ENCODE measurements around the gene DRGX.

DNA sequence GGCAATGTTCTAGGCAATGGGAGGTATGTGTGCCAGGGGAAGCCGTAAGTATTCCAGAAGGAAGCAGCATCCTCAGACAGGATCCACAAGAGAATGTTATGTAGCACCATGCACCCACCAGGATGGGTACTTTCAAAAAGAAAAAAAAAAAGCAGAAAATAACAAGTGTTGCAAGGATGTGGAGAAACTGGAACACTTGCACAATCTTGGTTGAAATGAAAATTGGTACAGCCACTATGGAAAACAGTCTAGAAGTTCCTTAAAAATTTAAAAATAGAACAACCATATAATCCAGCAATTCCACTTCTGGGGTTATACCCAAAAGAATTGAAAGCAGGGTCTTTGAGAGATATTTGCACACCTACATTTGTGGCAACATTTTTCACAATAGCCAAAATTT, 76.7 kb downstream of the DRGX start:
- TF ChIP-seq, protein P1, sequence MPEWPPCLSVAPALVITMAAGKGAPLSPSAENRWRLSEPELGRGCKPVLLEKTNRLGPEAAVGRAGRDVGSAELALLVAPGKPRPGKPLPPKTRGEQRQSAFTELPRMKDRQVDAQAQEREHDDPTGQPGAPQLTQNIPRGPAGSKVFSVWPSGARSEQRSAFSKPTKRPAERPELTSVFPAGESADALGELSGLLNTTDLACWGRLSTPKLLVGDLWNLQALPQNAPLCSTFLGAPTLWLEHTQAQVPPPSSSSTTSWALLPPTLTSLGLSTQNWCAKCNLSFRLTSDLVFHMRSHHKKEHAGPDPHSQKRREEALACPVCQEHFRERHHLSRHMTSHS (tag by site-specific recombination; IDR thresholded peaks at IDR 0.05): no peak
- TF ChIP-seq, protein P2, sequence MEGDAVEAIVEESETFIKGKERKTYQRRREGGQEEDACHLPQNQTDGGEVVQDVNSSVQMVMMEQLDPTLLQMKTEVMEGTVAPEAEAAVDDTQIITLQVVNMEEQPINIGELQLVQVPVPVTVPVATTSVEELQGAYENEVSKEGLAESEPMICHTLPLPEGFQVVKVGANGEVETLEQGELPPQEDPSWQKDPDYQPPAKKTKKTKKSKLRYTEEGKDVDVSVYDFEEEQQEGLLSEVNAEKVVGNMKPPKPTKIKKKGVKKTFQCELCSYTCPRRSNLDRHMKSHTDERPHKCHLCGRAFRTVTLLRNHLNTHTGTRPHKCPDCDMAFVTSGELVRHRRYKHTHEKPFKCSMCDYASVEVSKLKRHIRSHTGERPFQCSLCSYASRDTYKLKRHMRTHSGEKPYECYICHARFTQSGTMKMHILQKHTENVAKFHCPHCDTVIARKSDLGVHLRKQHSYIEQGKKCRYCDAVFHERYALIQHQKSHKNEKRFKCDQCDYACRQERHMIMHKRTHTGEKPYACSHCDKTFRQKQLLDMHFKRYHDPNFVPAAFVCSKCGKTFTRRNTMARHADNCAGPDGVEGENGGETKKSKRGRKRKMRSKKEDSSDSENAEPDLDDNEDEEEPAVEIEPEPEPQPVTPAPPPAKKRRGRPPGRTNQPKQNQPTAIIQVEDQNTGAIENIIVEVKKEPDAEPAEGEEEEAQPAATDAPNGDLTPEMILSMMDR (tag by site-specific recombination; IDR thresholded peaks at IDR 0.05): no peak
- TF ChIP-seq, protein P3, sequence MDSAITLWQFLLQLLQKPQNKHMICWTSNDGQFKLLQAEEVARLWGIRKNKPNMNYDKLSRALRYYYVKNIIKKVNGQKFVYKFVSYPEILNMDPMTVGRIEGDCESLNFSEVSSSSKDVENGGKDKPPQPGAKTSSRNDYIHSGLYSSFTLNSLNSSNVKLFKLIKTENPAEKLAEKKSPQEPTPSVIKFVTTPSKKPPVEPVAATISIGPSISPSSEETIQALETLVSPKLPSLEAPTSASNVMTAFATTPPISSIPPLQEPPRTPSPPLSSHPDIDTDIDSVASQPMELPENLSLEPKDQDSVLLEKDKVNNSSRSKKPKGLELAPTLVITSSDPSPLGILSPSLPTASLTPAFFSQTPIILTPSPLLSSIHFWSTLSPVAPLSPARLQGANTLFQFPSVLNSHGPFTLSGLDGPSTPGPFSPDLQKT (IDR thresholded peaks at IDR 0.05; ENCODE audit: borderline replicate concordance, low read depth, low read length): no peak
- TF ChIP-seq, protein P4, sequence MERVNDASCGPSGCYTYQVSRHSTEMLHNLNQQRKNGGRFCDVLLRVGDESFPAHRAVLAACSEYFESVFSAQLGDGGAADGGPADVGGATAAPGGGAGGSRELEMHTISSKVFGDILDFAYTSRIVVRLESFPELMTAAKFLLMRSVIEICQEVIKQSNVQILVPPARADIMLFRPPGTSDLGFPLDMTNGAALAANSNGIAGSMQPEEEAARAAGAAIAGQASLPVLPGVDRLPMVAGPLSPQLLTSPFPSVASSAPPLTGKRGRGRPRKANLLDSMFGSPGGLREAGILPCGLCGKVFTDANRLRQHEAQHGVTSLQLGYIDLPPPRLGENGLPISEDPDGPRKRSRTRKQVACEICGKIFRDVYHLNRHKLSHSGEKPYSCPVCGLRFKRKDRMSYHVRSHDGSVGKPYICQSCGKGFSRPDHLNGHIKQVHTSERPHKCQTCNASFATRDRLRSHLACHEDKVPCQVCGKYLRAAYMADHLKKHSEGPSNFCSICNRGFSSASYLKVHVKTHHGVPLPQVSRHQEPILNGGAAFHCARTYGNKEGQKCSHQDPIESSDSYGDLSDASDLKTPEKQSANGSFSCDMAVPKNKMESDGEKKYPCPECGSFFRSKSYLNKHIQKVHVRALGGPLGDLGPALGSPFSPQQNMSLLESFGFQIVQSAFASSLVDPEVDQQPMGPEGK (tag by site-specific recombination; IDR thresholded peaks at IDR 0.05): no peak
- TF ChIP-seq, protein P5, sequence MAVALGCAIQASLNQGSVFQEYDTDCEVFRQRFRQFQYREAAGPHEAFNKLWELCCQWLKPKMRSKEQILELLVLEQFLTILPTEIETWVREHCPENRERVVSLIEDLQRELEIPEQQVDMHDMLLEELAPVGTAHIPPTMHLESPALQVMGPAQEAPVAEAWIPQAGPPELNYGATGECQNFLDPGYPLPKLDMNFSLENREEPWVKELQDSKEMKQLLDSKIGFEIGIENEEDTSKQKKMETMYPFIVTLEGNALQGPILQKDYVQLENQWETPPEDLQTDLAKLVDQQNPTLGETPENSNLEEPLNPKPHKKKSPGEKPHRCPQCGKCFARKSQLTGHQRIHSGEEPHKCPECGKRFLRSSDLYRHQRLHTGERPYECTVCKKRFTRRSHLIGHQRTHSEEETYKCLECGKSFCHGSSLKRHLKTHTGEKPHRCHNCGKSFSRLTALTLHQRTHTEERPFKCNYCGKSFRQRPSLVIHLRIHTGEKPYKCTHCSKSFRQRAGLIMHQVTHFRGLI (tag by site-specific recombination; IDR thresholded peaks at IDR 0.05): no peak
- TF ChIP-seq ZBTB8A (tag by site-specific recombination; IDR thresholded peaks at IDR 0.05) (no peak), WT1 (tag by site-specific recombination; IDR thresholded peaks at IDR 0.05) (no peak), ZNF747 (tag by site-specific recombination; IDR thresholded peaks at IDR 0.05) (no peak), ZNF24 (tag by site-specific recombination; IDR thresholded peaks at IDR 0.05) (no peak), ZNF558 (tag by site-specific recombination; IDR thresholded peaks at IDR 0.05) (no peak), ZNF274 (IDR thresholded peaks at IDR 0.05; ENCODE audit: low read length) (no peak), ZNF274 (tag by site-specific recombination; IDR thresholded peaks at IDR 0.05; ENCODE audit: borderline replicate concordance) (no peak), ZNF223 (tag by site-specific recombination; IDR thresholded peaks at IDR 0.05) (no peak)
- TF ChIP-seq, protein P6, sequence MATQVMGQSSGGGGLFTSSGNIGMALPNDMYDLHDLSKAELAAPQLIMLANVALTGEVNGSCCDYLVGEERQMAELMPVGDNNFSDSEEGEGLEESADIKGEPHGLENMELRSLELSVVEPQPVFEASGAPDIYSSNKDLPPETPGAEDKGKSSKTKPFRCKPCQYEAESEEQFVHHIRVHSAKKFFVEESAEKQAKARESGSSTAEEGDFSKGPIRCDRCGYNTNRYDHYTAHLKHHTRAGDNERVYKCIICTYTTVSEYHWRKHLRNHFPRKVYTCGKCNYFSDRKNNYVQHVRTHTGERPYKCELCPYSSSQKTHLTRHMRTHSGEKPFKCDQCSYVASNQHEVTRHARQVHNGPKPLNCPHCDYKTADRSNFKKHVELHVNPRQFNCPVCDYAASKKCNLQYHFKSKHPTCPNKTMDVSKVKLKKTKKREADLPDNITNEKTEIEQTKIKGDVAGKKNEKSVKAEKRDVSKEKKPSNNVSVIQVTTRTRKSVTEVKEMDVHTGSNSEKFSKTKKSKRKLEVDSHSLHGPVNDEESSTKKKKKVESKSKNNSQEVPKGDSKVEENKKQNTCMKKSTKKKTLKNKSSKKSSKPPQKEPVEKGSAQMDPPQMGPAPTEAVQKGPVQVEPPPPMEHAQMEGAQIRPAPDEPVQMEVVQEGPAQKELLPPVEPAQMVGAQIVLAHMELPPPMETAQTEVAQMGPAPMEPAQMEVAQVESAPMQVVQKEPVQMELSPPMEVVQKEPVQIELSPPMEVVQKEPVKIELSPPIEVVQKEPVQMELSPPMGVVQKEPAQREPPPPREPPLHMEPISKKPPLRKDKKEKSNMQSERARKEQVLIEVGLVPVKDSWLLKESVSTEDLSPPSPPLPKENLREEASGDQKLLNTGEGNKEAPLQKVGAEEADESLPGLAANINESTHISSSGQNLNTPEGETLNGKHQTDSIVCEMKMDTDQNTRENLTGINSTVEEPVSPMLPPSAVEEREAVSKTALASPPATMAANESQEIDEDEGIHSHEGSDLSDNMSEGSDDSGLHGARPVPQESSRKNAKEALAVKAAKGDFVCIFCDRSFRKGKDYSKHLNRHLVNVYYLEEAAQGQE (tag by site-specific recombination; IDR thresholded peaks at IDR 0.05): no peak

All from HEK293 (cell line).